Posterior cingulate gyrus (tissue), 11 donors: ENCODE results near the gene SLC4A4.

Source experiments
- DNase-seq, 10 donors: peaks; one replicate each; pipeline versions ENCODE4 v3.0.0 to v3.0.0-alpha.2; 2020 to 2021; ENCODE audit warnings: mixed read lengths in 3 of 10
- intact Hi-C: fragments of 100-400 bp; cut with DNase I; formaldehyde crosslinking; loops from one replicate; pipeline ENCODE4 v1.15.1; 2023

SLC4A4 gene

DNA sequence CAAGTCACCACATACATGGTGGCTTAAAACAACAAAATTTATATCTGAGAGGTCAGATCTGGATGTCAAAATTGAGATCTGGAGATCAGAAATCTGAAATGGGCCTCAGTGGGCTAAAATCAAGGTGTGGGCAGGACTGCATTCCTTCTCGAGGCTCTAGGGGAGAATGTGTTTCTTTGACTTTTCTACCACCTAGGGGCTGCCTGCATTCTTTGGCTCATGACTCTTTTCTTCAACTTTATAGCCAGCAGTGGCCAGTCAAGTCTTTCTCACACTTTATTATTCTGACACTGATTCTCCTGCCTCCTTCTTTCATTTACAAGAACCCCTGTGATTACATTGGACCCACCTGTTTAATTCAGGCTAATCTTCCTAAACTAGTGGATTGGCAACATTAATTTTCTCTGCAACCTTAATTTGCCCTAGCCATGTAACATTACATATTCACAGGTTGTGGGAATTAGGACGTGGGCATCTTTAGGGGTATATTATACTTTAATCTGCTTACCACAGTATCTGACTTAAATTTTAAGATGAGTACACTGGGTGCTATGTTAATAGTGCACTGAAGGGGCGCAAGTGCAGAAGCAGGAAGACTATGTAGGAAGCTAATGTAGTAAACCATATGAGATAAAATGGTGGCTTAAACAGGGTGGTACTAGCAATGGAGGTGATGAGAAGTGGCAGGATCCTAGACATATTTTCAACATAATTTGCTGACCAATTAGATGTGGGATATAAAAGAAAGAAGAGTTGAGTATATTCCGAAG lies 188.0 kb downstream of the SLC4A4 start:
- DNase-seq = no peak
- intact Hi-C loops = no loop called here

DNA sequence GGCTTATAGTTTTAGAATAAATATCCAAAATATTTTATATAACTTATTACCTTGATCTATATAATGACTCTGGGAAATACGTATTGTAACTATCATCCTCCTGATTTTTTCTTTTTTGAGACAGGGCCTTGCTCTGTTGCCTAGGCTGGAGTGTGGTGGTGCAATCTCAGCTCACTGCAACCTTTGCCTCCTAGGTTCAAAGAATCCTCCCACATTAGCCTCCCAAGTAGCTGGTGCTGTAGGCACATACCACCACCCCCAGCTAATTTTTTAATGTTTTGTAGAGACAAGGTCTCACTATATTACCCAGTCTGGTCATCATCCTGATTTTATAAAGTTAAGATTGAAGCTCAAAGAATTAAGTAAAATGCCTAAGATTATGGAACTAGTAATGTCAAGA lies 193.6 kb downstream of the SLC4A4 start:
- DNase-seq = no peak
- intact Hi-C loops = no loop called here

DNA sequence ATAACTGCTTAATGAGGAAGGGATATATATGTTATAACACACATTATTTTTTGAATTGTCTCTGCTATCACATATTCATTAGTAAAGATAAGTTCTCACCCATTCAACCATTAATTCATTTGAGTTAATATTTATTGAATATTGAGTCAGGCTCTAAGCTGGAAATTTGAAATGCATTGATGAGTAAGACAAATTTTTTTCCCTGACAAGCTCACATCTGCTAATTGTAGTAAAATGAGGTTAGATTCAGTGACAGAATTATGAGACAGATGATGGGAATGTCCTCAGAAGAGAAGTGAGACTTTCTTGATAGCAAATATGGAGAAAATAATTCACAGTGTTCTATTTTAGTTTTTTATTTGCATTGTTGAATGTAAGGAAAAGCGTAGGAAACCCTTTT lies 194.3 kb downstream of the SLC4A4 start:
- DNase-seq = no peak
- intact Hi-C loops = no loop called here

- intact Hi-C loops = no loop called here
- DNase-seq = no peak
Observed at GRCh38 chr4:71537551-71538065, 198.8 kb downstream of the SLC4A4 start.

DNA sequence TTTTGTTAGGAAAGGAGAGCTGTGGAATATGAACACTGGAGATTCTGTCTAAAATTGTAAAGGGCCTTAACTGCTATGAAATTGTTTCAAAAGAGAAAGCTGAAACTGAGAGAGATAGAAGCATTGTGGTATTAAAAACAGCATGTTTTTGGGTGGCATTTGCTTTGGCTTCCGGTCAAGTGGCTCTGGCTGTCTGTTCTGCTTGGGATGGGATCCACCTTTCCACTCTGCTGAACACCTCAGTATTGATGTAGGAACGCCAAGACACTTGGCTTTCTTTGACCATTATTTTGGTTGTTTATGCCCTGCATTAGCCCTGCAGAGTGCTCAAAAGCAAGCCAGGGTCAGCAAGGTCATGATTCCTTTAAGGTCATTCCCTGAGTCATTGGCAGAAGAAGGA lies 199.7 kb downstream of the SLC4A4 start:
- intact Hi-C loops = no loop called here
- DNase-seq = no peak

GRCh38 chr4:71540749-71541269 lies 202.0 kb downstream of the SLC4A4 start:
- no peak for DNase-seq
- intact Hi-C loops = no loop called here

- intact Hi-C loops = no loop called here
- DNase-seq = no peak
Observed at GRCh38 chr4:71541541-71541940, 202.7 kb downstream of the SLC4A4 start.

GRCh38 chr4:71545168-71545567 lies 206.3 kb downstream of the SLC4A4 start:
- no peak for DNase-seq
- intact Hi-C loops = no loop called here

DNA sequence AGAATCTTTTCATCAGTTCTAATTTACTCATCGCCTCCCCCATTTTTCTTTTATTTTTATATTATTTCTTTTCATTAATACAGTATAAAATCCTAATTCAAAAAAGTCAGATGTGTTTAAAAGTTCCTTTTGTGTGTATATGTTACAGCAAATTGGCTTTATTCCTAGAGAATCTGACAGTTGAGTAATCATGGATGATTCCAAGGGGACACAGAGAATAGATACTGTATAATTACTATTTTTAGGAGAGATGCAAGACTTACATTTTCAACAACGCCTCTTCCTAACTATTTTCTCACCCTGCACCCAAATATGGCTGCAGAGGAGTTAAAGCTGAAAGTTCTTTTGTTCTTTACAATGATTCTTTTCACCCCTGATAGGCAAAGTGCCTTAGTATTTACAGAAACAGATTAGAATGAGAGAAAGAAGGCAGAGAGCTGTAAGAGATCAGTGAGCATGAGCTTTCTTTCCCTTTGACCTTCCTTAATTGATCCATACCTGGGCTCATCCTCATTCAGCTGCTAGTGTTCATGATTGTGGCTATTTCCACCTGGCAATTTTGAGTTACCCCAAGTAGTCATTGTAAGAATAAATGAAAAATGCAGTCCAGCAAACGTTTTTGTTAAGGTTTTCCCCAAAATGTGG lies 210.8 kb downstream of the SLC4A4 start:
- intact Hi-C loops = loop anchor here (5.0 kb wide), 2 partner anchors 322 to 367 kb away; no protein-coding TSS in a partner anchor
- DNase-seq = no peak

DNA sequence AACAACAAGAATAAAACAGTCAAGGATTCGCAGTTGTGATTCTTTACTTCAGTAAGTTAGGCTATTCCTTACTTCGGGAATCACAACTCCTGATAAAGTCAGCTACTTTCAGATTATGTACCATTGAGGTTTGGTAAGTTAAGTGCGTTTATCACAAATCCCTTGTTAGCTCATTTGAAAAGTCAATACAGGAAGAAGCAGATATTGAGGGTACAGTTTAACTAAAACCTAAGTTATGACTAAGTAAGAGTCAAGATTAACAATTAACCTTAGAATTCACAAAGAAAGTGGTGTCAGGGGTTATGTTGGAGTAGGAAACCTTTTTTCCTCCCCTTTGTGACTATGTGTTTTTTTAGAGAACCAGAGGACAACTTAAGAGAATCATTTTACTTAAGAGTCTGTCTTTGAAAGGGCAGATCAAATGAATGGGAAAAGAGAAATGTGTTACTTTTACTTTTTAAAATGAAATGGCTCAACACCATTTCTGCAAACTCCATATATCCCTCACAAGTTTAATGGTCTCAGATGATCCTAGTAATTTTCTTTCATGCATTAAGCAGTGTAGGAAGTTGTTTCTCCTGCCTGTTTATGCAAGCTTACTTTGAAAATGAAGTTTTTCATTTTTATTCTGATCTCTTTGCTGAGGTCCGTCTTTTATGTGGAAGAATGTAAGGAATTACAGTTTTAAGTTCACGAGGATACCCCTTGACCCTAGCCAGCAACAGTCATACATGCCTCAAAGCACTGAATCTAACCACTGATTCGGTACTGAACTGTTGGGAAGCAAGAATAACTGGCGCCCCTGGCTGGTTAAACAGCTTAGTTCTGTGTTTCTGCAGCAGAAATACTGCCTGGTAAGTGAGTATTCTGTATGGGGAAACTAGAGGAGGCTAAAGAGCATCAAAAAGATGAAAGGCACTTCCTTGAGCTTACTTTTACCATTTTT lies 211.7 kb downstream of the SLC4A4 start:
- no peak for DNase-seq
- intact Hi-C loops = loop anchor here (5.0 kb wide), 2 partner anchors 323 to 368 kb away; no protein-coding TSS in a partner anchor

- no peak for DNase-seq
- intact Hi-C loops = loop anchor here (5.0 kb wide), 2 partner anchors 326 to 371 kb away; no protein-coding TSS in a partner anchor
Observed at GRCh38 chr4:71553605-71554004, 214.8 kb downstream of the SLC4A4 start.

- intact Hi-C loops = loop anchor here (5.0 kb wide), 2 partner anchors 327 to 372 kb away; no protein-coding TSS in a partner anchor
- DNase-seq = no peak
Observed at GRCh38 chr4:71554025-71554424, 215.2 kb downstream of the SLC4A4 start.

- intact Hi-C loops = no loop called here
- DNase-seq = no peak
Observed at GRCh38 chr4:71558248-71558647, 219.4 kb downstream of the SLC4A4 start.

GRCh38 chr4:71559957-71560571 lies 221.2 kb downstream of the SLC4A4 start:
- no peak for DNase-seq
- intact Hi-C loops = no loop called here

DNA sequence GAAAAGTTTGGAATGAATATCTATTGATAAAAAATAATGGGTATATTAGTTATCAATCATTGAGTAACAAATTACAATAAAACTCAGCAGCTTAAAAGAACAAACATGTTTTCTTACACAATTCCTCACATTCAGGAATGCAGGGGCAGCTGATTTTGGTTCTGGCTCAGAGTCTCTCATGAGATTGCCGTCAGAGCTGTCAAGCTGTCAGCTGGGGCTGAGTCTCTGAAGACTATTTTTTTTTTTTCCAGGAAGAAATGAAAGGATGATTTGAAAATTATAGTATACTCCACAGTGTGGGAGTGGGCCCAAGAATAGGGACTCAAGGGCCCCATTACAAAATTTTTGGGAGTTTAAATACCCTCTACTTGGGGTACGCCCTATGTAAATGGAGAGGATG lies 226.0 kb downstream of the SLC4A4 start:
- no peak for DNase-seq
- intact Hi-C loops = no loop called here

GRCh38 chr4:71566856-71567255 lies 228.0 kb downstream of the SLC4A4 start:
- no peak for DNase-seq
- intact Hi-C loops = no loop called here

- DNase-seq = no peak
- intact Hi-C loops = no loop called here
Observed at GRCh38 chr4:71568131-71568530, 229.3 kb downstream of the SLC4A4 start.

GRCh38 chr4:71570492-71570891 lies 231.7 kb downstream of the SLC4A4 start:
- DNase-seq = no peak
- intact Hi-C loops = no loop called here

- no peak for DNase-seq
- intact Hi-C loops = no loop called here
Observed at GRCh38 chr4:71571346-71571745, 232.5 kb downstream of the SLC4A4 start.

DNA sequence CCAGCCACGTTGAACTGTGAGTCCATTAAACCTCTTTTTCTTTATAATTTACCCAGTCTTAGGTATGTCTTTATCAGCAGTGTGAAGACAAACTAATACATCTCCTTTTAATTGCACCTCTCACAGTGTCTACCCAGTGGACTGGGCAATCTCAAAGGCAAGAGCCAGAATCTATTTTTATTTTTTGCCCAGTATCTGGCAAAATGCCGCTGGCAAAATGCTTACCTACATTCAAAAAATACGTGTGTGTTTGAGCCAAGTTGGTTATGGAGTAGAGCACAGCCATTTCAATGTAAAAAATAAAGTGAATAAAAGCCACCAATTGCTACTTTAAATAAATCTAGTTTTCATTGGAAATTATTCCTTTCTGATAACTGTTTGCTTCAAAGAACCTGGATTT lies 245.2 kb downstream of the SLC4A4 start:
- DNase-seq = no peak

More for the DNA sequence above, 245.2 kb downstream of the SLC4A4 start:
- intact Hi-C loops = no loop called here
